Right lobe of liver (tissue), 6 donors: ENCODE results near the gene CUEDC2. TPM values are rescaled to one million over a fixed set of nuclear protein-coding genes. Genes with fewer than 3 reads are reported as not detected.
A peak's percentile ranks its signal among the peaks of the same experiment; 100 is the strongest.

ENCODE experiments used
- ATAC-seq, 4 donors: fragments of 200-7000 bp; cut with Tn5 transposase; one replicate each; pipeline ENCODE4 v1.9.1; 2020; ENCODE audit warnings: mild to moderate bottlenecking in 4 of 4, moderate library complexity in 4 of 4
- DNase-seq, 3 donors: peaks; one replicate each; pipeline ENCODE4 v3.0.0-alpha.2; 2020
- H3K27ac ChIP-seq, 3 donors: fragments of 200-600 bp; one replicate each; pipeline ENCODE4 v1.8.0; 2022
- H3K27me3 ChIP-seq, 2 donors: fragments of 200-600 bp; one replicate each; pipeline ENCODE4 v1.8.0; 2022
- H3K36me3 ChIP-seq, 4 donors: fragments of 200-600 bp; sonication (generic) in 1 of 4; one replicate each; pipeline versions ENCODE4 v1.5.1 to v1.8.0; 2017 to 2022; ENCODE audit warnings: control low read depth in 1 of 4
- H3K4me1 ChIP-seq, 4 donors: fragments of 200-600 bp; sonication (generic) in 1 of 4; one replicate each; pipeline versions ENCODE4 v1.5.1 to v1.8.0; 2017 to 2022; ENCODE audit warnings: control low read depth in 1 of 4
- H3K4me3 ChIP-seq, 3 donors: fragments of 200-600 bp; one replicate each; pipeline ENCODE4 v1.8.0; 2022
- H3K9me3 ChIP-seq, 4 donors: fragments of 200-600 bp; sonication (generic) in 1 of 4; one replicate each; pipeline versions ENCODE4 v1.5.1 to v1.8.0; 2017 to 2022; ENCODE audit warnings: control low read depth in 1 of 4
- POLR2A ChIP-seq: fragments of 450-650 bp; IDR thresholded peaks from one replicate; pipeline ENCODE4 v1.6.1; 2017; ENCODE audit warnings: antibody characterized with exemption, mild to moderate bottlenecking
- WGBS: methylation state at CpG from one replicate; pipeline ENCODE4 v1.1.6; 2018; ENCODE audit warnings: low coverage, low lambda C conversion rate; ENCODE audit not compliant: insufficient coverage; ENCODE audit errors: missing lambda C conversion rate; 5-methylcytosine and 5-hydroxymethylcytosine counted together
- intact Hi-C, 2 donors: fragments of 100-400 bp; cut with DNase I; formaldehyde crosslinking; loops; one replicate each; pipeline versions ENCODE4 v1.11.2 to v1.14.1; 2022
- total RNA-seq, 6 experiments: library from RNA; depleted of rRNA in 2 of 6; stranded (reverse); fragments of >200 nt in 2 of 6; fragmentation: NEBNext Ultra II Directional in 3 of 6; extraction: Animal tissue kit (Norgen Biotek cat#: 25700) in 3 of 6; gene quantifications; one replicate each; pipeline versions ENCODE4 v1.1.0 to v1.2.4, GENCODE V29; 2016 to 2023
- TF ChIP-seq, protein P1 (sequence below), 4 donors: fragments of 200-600 bp in 3 of 4; fragments of 450-650 bp in 1 of 4; IDR thresholded peaks; one replicate each; pipeline versions ENCODE4 v1.5.1 to v1.8.0; 2016 to 2022; ENCODE audit warnings: antibody characterized with exemption in 4 of 4, mild to moderate bottlenecking in 2 of 4
- donor health status: DM: no; HTN: yes; CAD: no.
- donor health status: DM: no; HTN: no; CAD: no.
- donor health status: DM: no; HTN: no; CAD: no.
- donor health status: DM: no; HTN: yes; CAD: no.
- donor health status: DM: no; HTN: yes; CAD: no.

Gene CUEDC2
- total RNA-seq, 6 experiments from 2014 or later: 23.0 to 32.1 (median 26.8) TPM

DNA sequence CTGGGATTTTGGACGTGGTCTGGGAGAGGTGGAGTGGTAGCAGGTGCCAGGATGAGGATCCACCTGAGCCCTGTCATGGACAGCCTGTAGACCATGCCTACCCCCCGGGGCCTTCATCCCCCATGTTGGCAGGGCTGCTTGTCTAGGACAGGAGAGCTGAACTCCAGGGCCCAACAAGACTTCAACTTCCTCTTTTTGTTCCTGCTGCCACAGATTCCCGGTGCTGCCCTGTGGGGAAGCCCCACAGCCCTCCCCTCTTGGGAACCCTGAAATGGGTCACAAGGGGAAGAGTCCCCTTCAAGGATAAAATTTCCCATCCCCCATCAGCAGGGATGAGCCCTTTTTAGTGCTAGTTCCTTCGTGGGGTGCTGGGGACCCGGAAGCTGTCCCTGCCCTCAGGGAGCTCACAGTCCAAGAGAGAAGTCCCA, 1.3 kb upstream of the CUEDC2 start:
- intact Hi-C loops: no loop called here
- no peak overlapping the region for H3K27ac ChIP-seq
- ATAC-seq: no peak
- no peaks in the 10 kb centered on the region for H3K9me3 ChIP-seq
- H3K36me3 ChIP-seq: no peaks in the 10 kb centered on the region
- no peak overlapping the region for H3K4me3 ChIP-seq
- WGBS: 50% methylated on average over 2 of the region's 5 CpGs
- TF ChIP-seq POLR2A: no peak
- TF ChIP-seq, protein P1, sequence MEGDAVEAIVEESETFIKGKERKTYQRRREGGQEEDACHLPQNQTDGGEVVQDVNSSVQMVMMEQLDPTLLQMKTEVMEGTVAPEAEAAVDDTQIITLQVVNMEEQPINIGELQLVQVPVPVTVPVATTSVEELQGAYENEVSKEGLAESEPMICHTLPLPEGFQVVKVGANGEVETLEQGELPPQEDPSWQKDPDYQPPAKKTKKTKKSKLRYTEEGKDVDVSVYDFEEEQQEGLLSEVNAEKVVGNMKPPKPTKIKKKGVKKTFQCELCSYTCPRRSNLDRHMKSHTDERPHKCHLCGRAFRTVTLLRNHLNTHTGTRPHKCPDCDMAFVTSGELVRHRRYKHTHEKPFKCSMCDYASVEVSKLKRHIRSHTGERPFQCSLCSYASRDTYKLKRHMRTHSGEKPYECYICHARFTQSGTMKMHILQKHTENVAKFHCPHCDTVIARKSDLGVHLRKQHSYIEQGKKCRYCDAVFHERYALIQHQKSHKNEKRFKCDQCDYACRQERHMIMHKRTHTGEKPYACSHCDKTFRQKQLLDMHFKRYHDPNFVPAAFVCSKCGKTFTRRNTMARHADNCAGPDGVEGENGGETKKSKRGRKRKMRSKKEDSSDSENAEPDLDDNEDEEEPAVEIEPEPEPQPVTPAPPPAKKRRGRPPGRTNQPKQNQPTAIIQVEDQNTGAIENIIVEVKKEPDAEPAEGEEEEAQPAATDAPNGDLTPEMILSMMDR (IDR thresholded peaks at IDR 0.05): no peak
- DNase-seq: peak in 1 of 3 donors; percentile 46
- peaks cover 0 to 18% (median 5%) of the 10 kb centered on the region in 4 donors for H3K4me1 ChIP-seq
- no peaks in the 10 kb centered on the region for H3K27me3 ChIP-seq

DNA sequence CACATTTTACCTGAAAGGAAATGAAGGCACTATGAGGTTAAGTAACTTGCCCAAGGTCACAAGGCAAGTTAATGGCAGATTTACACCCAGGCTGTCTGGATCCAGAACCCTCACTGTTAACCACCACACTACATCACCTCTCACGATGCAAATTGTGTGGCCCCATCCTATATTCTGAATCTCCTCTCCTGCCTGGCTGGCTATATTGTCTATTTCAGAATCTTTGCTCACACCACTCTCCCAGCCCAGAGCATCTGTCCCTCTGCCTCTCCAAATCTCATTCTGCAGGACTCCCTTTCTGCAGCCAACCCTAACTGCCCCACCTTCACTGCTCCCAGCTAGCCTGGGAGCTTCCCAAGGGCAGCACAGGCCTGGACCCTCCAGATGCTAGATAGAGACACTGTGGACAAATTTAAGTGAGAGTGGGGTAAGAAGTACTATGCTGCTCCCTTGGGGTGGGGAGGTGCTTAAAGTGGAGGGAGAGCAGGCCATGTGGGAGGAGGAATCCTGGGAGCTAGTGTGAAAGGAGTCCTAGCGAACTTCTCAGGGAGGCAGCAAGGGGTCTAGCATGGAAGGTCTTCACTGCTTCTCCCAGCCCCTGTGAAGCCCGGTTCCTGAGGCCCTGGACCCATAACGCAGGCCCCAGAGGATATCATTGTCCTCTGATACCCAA, 786 bp downstream of the CUEDC2 start:
- WGBS: 75% methylated on average over 1 of the region's 4 CpGs
- intact Hi-C loops: no loop called here
- DNase-seq (no peak), ATAC-seq (peak in 3 of 4 donors; percentile 1 to 2 (median 1))
- peak overlapping the region; percentile 89 to 97 (median 96) for H3K4me3 ChIP-seq
- no peaks in the 10 kb centered on the region for H3K9me3 ChIP-seq
- H3K27ac ChIP-seq: peak overlapping the region; percentile 49 to 67 (median 58)
- H3K4me1 ChIP-seq: peaks cover 0 to 14% (median 0%) of the 10 kb centered on the region in 4 donors
- TF ChIP-seq POLR2A: no peak
- TF ChIP-seq, protein P1 (IDR thresholded peaks at IDR 0.05): no peak
- H3K27me3 ChIP-seq: no peaks in the 10 kb centered on the region
- H3K36me3 ChIP-seq: no peaks in the 10 kb centered on the region

GRCh38 chr10:102429468-102429867, 2.9 kb downstream of the CUEDC2 start:
- TF ChIP-seq POLR2A: no peak
- TF ChIP-seq, protein P1 (IDR thresholded peaks at IDR 0.05): no peak
- no peaks in the 10 kb centered on the region for H3K9me3 ChIP-seq
- WGBS: 53% methylated on average over 2 of the region's 8 CpGs
- intact Hi-C loops: no loop called here
- H3K36me3 ChIP-seq: peaks cover 0 to 2% (median 0%) of the 10 kb centered on the region in 4 donors
- no peaks in the 10 kb centered on the region for H3K27me3 ChIP-seq
- ATAC-seq: no peak
- no peak for DNase-seq
- peaks cover 0 to 11% (median 0%) of the 10 kb centered on the region in 4 donors for H3K4me1 ChIP-seq
- no peak overlapping the region for H3K4me3 ChIP-seq
- no peak overlapping the region for H3K27ac ChIP-seq

DNA sequence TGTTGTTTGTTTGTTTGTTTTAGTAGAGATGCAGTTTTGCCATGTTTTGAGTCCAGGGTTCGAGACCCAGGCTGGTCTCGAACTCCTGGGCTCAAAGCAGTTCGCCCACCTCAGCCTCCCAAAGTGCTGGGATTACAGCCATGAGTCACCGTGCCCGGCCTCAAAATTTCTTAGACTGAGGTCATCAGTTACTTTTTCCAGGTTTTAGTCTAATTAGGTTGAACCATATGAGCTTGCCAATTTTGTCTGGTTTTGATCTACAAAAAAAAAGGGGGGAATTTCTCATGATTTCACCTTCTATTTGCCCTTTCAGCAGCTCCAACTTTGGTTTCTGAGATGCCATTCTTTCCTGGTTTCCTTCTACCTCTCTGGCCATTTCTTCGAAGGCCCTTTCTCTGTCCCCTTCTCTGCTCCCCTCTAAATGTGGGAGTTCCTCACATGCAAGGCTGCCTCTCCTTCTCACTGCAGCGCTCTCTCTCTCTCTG, 5.5 kb downstream of the CUEDC2 start:
- H3K4me1 ChIP-seq: peaks cover 0 to 17% (median 3%) of the 10 kb centered on the region in 4 donors
- H3K27ac ChIP-seq: no peak overlapping the region
- TF ChIP-seq, protein P1 (IDR thresholded peaks at IDR 0.05): no peak
- TF ChIP-seq POLR2A: no peak
- no peaks in the 10 kb centered on the region for H3K27me3 ChIP-seq
- DNase-seq (no peak), ATAC-seq (no peak)
- 84% methylated on average over 3 of the region's 7 CpGs for WGBS
- H3K36me3 ChIP-seq: peaks cover 0 to 5% (median 2%) of the 10 kb centered on the region in 4 donors
- no peaks in the 10 kb centered on the region for H3K9me3 ChIP-seq
- intact Hi-C loops: no loop called here
- H3K4me3 ChIP-seq: no peak overlapping the region
